ENCODE measurements around the gene HSPA1A.
A peak's percentile ranks its signal among the peaks of the same experiment; 100 is the strongest.

HSPA1A gene

DNA sequence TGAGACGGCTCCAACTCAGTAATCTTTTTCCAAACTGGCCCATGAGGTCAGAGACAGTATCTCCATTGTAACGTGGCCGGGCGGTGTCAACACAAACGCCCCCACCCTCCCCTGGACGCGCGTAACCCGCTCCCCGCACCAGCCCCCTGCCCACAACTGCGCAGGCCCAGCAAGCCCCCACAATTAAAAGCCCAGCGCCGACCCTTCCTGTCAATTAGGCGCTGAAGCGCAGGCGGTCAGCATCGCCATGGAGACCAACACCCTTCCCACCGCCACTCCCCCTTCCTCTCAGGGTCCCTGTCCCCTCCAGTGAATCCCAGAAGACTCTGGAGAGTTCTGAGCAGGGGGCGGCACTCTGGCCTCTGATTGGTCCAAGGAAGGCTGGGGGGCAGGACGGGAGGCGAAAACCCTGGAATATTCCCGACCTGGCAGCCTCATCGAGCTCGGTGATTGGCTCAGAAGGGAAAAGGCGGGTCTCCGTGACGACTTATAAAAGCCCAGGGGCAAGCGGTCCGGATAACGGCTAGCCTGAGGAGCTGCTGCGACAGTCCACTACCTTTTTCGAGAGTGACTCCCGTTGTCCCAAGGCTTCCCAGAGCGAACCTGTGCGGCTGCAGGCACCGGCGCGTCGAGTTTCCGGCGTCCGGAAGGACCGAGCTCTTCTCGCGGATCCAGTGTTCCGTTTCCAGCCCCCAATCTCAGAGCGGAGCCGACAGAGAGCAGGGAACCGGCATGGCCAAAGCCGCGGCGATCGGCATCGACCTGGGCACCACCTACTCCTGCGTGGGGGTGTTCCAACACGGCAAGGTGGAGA, at the start of gene HSPA1A, which contains the start of gene HSPA1L:
Gene HSPA1A (plus strand): TSS at position 519 of the 814 bp plus-strand sequence. CDS start 214 bp downstream, at position 733.
Gene HSPA1L (minus strand): TSS at position 259 of the 814 bp plus-strand sequence. CDS start 3,311 bp downstream, outside the sequence.
- DNase-seq (ENCODE audit: low read depth): peak; percentile 94
- peak within 1 kb of the TSS; percentile 70 for H3K4me3 ChIP-seq (ENCODE audit: low read depth, low read length)
- TF ChIP-seq, protein P1, sequence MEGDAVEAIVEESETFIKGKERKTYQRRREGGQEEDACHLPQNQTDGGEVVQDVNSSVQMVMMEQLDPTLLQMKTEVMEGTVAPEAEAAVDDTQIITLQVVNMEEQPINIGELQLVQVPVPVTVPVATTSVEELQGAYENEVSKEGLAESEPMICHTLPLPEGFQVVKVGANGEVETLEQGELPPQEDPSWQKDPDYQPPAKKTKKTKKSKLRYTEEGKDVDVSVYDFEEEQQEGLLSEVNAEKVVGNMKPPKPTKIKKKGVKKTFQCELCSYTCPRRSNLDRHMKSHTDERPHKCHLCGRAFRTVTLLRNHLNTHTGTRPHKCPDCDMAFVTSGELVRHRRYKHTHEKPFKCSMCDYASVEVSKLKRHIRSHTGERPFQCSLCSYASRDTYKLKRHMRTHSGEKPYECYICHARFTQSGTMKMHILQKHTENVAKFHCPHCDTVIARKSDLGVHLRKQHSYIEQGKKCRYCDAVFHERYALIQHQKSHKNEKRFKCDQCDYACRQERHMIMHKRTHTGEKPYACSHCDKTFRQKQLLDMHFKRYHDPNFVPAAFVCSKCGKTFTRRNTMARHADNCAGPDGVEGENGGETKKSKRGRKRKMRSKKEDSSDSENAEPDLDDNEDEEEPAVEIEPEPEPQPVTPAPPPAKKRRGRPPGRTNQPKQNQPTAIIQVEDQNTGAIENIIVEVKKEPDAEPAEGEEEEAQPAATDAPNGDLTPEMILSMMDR (IDR thresholded peaks at IDR 0.05; ENCODE audit: low read depth, low read length): no peak
- TF ChIP-seq POLR2A (IDR thresholded peaks at IDR 0.05; ENCODE audit: extremely low read depth, insufficient read length) (no peak), MYC (IDR thresholded peaks at IDR 0.05; ENCODE audit: low read depth, low read length) (no peak)
- TF ChIP-seq, protein P2, sequence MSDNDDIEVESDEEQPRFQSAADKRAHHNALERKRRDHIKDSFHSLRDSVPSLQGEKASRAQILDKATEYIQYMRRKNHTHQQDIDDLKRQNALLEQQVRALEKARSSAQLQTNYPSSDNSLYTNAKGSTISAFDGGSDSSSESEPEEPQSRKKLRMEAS (IDR thresholded peaks at IDR 0.05; ENCODE audit: low read depth, low read length): no peak

GRCh38 chr6:31765559-31765909, 49.8 kb upstream of the HSPA1A start:
- TF ChIP-seq, protein P2 (IDR thresholded peaks at IDR 0.05; ENCODE audit: low read depth, low read length): no peak
- TF ChIP-seq MYC (IDR thresholded peaks at IDR 0.05; ENCODE audit: low read depth, low read length): no peak
- TF ChIP-seq, protein P1 (IDR thresholded peaks at IDR 0.05; ENCODE audit: low read depth, low read length): no peak
- no peak for TF ChIP-seq POLR2A (IDR thresholded peaks at IDR 0.05; ENCODE audit: extremely low read depth, insufficient read length)
- no peak for DNase-seq (ENCODE audit: low read depth)
- H3K4me3 ChIP-seq (ENCODE audit: low read depth, low read length): no peak overlapping the region

- TF ChIP-seq, protein P1 (IDR thresholded peaks at IDR 0.05; ENCODE audit: low read depth, low read length): no peak
- TF ChIP-seq MYC (IDR thresholded peaks at IDR 0.05; ENCODE audit: low read depth, low read length) (no peak), POLR2A (IDR thresholded peaks at IDR 0.05; ENCODE audit: extremely low read depth, insufficient read length) (no peak)
- TF ChIP-seq, protein P2 (IDR thresholded peaks at IDR 0.05; ENCODE audit: low read depth, low read length): no peak
- no peak overlapping the region for H3K4me3 ChIP-seq (ENCODE audit: low read depth, low read length)
- no peak for DNase-seq (ENCODE audit: low read depth)
These were observed 49.2 kb upstream of the HSPA1A start for GRCh38 chr6:31765910-31766794.

GRCh38 chr6:31767096-31767645, 48.2 kb upstream of the HSPA1A start:
- TF ChIP-seq POLR2A (IDR thresholded peaks at IDR 0.05; ENCODE audit: extremely low read depth, insufficient read length) (no peak), MYC (IDR thresholded peaks at IDR 0.05; ENCODE audit: low read depth, low read length) (no peak)
- TF ChIP-seq, protein P1 (IDR thresholded peaks at IDR 0.05; ENCODE audit: low read depth, low read length): no peak
- TF ChIP-seq, protein P2 (IDR thresholded peaks at IDR 0.05; ENCODE audit: low read depth, low read length): no peak
- H3K4me3 ChIP-seq (ENCODE audit: low read depth, low read length): no peak overlapping the region
- no peak for DNase-seq (ENCODE audit: low read depth)
